Activated T-cell treated with anti-CD3 and anti-CD28 coated beads for 4 hours (primary cell): ENCODE data around the gene DDO.

Experiments used
- DNase-seq: peaks from one replicate; pipeline ENCODE4 v3.0.0-alpha.2; 2020

DDO gene

DNA sequence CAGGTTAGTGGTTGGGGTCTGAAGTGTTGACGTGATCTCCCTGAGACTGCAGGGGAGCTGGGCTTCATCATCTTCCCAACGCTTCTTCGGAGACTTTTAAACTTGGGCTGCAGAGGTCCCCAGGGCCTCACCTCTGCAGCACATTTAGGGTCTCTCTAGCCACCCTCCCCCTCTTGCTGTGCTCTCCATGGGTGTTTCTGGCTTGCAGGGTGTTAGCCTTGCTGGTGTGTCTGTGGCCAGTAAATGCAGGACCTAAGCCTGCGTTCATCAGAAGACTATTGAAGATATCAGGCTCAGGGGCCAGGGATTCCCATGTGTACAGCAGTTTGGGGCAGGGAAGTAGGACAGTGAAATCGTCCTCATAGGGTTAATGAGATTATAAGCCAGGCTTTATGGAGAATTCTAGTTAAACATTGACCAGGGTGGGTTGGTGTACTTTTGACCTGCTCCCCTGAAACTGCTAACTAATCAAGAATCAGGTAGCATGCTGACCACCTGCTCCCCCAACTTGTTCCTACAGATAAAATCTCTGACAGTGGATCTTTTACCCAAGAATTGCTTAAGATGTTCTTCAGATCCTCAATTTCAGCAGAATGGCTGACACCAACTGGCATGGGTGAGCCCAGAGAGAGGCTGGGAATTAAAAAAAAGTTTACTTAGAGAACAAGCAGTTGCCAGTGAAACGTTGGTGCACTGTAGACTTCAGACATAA is 3.8 kb upstream of the DDO start:
- no peak for DNase-seq

- DNase-seq = no peak
Observed at GRCh38 chr6:110418594-110418993, 3.2 kb upstream of the DDO start.

GRCh38 chr6:110414669-110415068 is 706 bp downstream of the DDO start:
- no peak for DNase-seq

GRCh38 chr6:110412360-110412759 is 3.0 kb downstream of the DDO start:
- DNase-seq = no peak

DNA sequence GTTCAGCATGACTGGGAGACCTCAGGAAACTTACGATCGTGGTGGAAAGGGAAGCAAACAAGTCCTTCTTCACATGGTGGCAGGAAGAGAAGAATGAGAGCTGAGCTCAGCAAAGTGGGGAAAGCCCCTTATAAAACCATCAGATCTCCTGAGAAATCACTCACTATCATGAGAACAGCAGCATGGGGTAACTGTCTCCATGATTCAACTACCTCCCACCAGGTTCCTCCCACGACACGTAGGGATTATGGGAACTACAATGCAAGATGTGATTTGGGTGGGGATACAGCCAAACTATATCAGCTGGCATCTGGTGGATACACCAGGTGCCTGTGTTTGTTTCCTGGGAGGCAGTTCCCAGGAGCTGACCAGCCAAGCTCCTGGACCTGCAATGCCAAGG is 4.9 kb downstream of the DDO start:
- no peak for DNase-seq

- no peak for DNase-seq
Observed at GRCh38 chr6:110409794-110410193, 5.6 kb downstream of the DDO start.

- DNase-seq = no peak
Observed at GRCh38 chr6:110408901-110409300, 6.5 kb downstream of the DDO start.

DNA sequence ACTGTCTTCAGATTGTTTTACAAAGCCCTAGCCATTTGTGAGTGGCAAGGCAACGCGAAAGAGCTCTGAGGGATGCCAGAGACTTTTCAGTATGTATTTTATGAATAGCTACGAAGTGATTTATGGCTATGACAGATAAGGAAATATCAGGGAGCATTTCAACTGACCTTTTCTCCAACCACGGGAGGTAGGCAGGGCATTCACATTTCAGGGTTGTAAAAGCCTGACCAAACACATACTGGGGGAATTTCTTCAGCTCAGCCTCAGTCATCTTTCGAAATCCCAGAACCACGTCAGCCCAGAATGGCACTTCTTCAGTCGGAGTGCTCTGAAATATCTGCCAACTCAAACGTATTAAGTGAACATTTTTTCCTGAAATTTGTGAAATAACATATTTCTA is 10.8 kb downstream of the DDO start:
- no peak for DNase-seq

DNA sequence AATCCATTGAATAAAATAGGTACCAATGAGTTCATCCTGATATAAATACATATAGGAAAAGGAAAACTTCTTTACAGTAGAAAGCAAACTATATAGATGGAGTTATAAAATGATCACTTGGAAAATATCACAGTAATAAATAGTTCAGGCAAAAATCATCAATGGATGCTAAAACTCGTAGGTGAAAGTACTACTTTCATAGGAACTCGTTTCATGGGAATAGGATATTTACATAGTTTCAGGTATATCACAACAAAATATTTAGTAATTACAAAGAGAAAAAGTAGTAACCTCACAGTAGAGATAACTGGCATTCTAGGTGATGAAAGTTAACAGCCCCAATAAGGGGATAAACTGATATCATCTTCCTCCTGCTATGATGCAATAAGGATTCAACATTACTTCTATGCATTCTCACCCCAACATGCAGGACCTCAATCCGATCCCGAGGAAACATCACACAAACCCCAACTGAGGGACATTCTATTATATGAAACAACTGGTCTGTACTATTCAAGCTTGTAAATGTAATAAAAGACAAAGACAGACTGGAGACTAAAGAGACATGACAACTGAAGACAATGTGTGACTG is 13.7 kb downstream of the DDO start:
- no peak for DNase-seq

- DNase-seq = no peak
Observed at GRCh38 chr6:110400208-110400607, 15.2 kb downstream of the DDO start.

DNA sequence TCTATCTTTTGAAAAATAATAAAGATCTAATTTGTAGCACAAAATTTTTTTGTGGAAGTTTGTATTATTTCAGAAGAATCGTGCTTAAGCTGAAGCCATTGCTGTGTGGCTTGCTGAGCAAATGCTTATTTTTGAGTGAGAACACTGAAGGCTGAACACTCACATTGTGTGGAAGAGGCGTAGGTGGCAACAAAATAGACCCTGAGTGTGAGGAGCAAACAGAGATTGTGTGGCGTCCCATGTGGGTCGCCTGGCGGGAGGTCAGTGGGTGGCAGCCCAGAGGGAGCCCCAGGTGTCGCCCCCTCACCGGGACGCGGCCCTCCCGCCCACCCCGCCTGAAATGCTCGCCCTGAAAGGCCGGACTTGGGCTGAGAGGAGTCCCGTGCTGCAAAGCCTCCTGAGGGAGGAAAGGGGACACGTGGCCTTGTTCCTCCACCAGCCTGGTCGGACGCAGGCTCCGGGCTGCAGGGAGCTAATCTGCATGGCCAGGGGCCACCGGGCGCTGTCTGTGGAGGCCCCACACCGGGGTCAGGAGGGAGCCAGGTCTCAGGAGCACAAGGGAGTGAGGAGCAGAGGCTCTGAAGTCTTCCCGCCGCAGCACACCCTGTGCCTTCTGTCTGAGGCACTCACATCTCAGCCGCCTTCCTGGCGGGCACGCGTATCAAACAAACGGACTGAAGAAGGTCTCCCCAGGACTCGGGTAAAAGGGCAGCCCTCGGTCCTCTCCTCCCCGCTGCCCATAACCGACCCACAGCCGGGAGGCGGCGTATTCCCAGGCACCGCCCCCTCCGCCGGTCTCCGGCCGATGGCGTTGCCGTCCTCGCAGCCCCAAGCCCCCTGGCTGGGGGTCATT is 15.9 kb downstream of the DDO start:
- DNase-seq = no peak

GRCh38 chr6:110398778-110399177 is 16.6 kb downstream of the DDO start:
- DNase-seq = no peak

GRCh38 chr6:110395221-110395620 is 20.2 kb downstream of the DDO start:
- no peak for DNase-seq

DNA sequence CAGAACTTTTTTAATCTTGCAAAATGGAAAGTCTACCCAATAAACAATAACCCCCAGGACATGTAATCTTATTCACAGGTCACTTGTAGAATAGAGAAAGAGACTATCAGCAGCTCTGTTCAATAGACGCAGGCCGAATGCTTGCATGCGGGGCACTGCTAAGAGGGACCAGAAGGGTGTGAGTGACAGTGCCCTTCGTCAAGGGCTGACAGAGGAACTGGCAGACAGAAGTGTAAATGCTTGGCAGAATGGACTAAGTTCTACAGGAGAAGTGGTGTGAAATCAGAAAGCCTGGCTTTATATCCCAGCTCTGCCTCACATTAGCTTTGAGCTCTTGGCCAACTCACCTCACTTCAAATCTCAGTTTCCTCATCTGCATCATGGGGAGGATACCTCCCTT is 21.0 kb downstream of the DDO start:
- no peak for DNase-seq

DNA sequence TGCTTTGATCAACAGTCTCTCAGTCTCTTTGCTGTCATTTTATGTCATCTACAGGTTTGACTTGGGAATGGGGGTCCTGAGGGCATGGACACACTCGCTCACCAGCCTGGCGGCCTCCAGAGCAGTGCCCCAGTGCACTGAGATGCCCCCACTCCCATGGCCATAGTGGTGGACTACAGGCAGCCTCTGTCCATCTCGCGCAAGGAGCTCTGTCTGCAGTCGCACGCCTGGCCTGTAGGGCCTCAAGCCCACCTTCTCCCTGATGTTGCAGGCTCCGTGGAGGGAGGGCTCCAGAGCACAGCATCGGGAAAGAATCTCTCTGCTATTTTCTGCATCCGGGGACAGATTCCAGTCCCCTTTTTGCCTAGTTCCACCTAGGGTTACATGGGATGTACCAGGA is 22.6 kb downstream of the DDO start:
- no peak for DNase-seq

GRCh38 chr6:110390404-110390803 is 25.0 kb downstream of the DDO start:
- no peak for DNase-seq

DNA sequence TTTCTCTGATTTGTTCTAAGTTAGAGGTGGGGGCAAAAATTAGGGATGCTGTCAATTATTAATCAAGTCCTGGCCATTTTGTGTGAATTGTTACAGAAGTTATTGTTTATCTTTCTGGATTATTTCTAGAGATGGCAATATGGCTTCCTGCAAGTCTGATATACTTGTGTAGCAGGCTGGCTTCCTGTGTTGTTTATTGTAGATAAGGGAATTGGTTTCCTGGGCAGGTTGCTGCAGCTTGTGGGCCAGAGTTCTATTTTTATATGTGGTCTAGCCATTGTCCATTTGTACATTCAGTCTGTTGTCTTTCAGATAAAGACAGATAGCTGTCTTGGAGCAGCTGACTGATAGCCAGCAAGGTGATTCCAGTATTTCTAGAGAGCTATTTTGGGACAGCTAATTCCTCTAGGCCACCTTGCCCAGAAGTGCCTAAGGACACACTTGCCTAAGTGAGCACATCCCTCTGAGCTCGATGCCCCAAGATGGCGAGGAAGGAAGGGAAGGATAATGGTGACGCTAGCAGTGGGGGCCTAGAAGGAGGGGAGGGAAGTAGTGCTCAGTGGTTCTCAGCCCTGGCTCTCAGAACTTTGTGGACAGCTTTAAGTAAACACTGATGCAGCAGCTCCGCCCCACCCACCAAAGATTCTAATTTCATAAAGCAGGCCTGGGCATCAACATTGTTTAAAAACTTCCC is 25.5 kb downstream of the DDO start:
- no peak for DNase-seq

- no peak for DNase-seq
Observed at GRCh38 chr6:110387986-110388385, 27.4 kb downstream of the DDO start.

DNA sequence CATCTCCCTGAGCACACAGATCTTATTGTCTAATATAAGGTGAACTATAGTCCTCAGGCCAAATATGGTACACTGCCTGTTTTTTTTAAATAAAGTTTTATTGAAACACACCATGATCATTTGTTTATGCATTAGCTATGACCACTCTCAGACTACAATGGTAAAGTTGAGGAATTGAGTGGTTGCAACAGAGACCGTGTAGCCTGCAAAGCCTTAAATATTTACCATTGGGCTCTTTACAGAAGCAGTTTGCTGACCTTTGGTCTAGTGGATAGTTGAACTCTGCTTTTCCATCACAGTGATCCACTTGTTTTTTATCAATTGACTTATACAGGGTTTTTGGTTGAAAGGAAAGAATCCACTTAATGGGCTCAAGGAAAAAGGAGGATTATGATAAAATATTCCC is 29.9 kb downstream of the DDO start:
- DNase-seq = no peak

DNA sequence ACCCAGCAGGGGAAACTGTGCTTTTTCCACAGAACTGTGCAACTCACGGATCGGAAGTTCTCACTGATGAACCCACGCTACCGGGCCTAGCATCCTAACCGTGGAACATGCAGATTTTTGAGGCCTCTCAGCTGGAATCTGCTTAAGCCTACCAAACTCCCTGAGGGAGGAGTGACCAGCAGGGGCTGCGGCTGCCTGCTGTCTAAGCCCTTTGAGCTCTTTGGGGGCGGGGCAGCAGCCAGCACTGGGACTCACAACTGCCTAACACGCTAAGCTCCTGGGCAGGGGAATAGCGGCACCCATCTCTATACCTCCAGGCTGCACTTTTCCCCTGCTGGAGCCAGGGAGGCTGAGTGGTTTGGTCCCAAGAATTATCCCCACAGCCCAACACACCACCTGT is 36.8 kb downstream of the DDO start:
- DNase-seq = no peak

GRCh38 chr6:110369066-110369465 is 46.3 kb downstream of the DDO start:
- no peak for DNase-seq

- no peak for DNase-seq
Observed at GRCh38 chr6:110368284-110368683, 47.1 kb downstream of the DDO start.

- no peak for DNase-seq
Observed at GRCh38 chr6:110367825-110368224, 47.5 kb downstream of the DDO start.

- no peak for DNase-seq
Observed at GRCh38 chr6:110366975-110367374, 48.4 kb downstream of the DDO start.
